Body of pancreas (tissue), 4 donors: ENCODE results near the gene SLC38A5.

ENCODE experiments used
- POLR2A ChIP-seq, 3 donors: fragments of 450-650 bp; IDR thresholded peaks; one replicate each; pipeline ENCODE4 v1.6.1; 2016; ENCODE audit warnings: antibody characterized with exemption in 3 of 3, mild to moderate bottlenecking in 2 of 3
- TF ChIP-seq, protein P1 (sequence below), 7 experiments: fragments of 450-650 bp in 4 of 7; fragments of 200-600 bp in 3 of 7; sonication (generic) in 3 of 7; IDR thresholded peaks; one replicate each; pipeline ENCODE4 v1.5.1; 2016 to 2019; ENCODE audit warnings: antibody characterized with exemption in 7 of 7

DNA sequence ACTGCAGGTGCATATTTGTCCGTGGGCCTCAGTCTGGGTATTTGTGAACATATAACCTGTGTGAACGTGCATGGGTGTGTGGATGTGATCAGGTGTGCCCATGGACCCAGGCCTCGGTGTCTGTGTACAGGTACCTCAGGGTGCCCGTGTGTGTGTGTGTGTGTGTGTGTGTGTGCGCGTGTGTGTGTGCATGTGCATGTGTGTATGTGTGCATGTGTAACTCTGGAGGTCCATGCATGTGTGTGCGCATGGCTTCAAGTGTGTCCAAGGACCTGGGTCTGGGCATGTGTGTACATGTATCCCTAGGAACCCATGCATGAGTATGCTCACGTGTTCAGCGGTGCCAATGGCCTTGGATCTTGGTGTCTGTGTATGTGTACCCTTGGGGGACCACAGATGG, 21.7 kb upstream of the SLC38A5 start:
- TF ChIP-seq, protein P1, sequence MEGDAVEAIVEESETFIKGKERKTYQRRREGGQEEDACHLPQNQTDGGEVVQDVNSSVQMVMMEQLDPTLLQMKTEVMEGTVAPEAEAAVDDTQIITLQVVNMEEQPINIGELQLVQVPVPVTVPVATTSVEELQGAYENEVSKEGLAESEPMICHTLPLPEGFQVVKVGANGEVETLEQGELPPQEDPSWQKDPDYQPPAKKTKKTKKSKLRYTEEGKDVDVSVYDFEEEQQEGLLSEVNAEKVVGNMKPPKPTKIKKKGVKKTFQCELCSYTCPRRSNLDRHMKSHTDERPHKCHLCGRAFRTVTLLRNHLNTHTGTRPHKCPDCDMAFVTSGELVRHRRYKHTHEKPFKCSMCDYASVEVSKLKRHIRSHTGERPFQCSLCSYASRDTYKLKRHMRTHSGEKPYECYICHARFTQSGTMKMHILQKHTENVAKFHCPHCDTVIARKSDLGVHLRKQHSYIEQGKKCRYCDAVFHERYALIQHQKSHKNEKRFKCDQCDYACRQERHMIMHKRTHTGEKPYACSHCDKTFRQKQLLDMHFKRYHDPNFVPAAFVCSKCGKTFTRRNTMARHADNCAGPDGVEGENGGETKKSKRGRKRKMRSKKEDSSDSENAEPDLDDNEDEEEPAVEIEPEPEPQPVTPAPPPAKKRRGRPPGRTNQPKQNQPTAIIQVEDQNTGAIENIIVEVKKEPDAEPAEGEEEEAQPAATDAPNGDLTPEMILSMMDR (IDR thresholded peaks at IDR 0.05): no peak
- no peak for TF ChIP-seq POLR2A (IDR thresholded peaks at IDR 0.05)
